HL-60/S4 treated with phorbol 12-myristate 13-acetate at 8.2 ng/mL for 4 days and 3 days (cell line): ENCODE measurements around the gene ARHGAP12.
"Not testable (repeated sequence)": the region's sequence is repeated elsewhere in the genome, so short reads cannot be mapped to it uniquely, and the experiment has no call there.

Experiments used
- in situ Hi-C: fragments of 300-500 bp; cut with MboI; formaldehyde crosslinking; loops from 2 replicates; pipeline ENCODE4 v1.15.0; 2022; ENCODE audit warnings: low sequenced_read_pairs

The ARHGAP12 gene

DNA sequence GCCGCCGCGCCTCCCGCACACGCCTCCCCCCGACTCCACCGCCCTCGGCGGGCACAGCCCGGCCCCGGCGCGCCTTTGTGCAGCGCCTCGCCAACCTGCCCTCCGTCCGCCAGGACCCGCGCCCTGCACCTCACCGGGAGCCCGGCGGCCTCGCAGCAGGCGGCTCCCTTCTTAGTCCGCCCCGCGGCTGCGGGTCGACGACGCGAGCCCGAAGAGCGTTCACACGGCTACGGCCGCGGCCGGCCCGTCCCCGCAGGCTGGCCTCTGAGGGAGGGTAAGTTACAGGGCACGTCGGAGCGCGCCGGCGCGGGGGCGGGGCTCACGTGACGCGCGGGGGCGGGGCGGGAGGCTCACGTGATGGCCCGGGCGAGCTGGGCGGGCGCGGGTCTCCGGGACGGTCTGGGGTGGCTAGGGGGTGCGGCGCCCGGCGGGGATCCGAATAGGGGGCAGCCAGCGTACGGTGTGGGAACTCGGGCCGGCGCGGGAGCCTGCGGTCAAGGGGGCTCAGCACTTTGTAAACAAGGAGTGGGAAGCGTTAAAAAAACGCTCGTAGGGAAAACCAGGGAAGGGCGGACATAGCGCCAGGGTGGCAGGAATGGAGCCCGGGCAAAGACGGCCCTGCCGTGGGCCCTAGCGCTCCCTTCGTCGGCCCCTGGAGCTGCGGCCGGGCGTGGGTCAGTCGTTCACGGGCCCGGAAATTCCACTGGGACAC, at the start of gene ARHGAP12:
Gene ARHGAP12 (minus strand): TSS at position 283 of the 712 bp plus-strand sequence. CDS start 19,976 bp downstream, outside the sequence.
- in situ Hi-C loops, result no loop called here

DNA sequence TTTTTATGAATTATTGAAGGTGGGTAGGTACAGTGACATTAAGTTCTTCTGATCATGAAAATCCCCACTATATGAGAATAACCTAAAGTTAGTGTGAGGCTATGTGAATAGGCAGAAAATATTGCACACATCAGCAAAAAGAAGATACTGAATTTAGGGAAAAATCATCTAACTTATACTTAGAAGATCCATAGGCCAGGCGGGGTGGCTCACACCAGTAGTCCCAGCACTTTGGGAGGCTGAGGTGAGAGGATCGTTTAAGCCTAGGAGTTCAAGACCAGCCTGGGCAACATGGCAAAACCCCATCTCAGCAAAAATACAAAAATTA, 49.5 kb upstream of the ARHGAP12 start:
- in situ Hi-C loops, result no loop called here

DNA sequence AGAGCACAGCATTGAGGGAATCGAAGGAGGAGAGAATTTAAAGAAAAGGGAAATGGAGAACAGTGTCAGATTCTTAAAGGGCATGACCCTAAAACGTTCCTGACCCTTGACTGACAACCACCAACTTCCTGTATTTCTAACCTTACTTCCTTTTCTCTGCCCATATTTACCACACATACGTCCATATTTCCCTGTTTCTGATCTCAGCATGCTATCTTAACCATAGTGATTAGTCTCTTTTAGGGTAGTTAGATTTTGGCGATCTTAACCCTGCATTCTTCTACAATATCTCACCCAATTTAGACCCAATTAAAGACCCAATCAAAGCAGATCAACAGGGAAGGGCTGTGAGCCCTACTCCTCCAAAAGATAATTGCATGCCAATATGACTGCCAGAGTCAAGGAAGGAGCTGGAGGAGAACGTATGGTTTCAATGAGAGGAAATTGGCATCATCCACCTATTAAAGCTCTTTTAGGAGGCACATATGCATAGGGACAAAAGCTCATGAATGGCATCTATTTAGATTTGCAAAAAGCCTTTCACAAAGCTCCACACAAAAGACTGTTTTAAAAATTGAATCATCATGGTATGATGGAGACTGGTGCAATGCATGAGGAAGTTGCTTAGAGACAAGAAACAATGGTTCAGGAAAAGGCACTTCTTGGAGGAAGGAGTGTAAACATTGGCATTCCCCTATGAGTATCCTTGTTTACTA, 49.0 kb upstream of the ARHGAP12 start:
- in situ Hi-C loops, result no loop called here

- in situ Hi-C loops, result no loop called here
Measured at GRCh38 chr10:31975157-31975765, 46.6 kb upstream of the ARHGAP12 start.

- in situ Hi-C loops, result no loop called here
Measured at GRCh38 chr10:31974434-31975124, 45.9 kb upstream of the ARHGAP12 start.

DNA sequence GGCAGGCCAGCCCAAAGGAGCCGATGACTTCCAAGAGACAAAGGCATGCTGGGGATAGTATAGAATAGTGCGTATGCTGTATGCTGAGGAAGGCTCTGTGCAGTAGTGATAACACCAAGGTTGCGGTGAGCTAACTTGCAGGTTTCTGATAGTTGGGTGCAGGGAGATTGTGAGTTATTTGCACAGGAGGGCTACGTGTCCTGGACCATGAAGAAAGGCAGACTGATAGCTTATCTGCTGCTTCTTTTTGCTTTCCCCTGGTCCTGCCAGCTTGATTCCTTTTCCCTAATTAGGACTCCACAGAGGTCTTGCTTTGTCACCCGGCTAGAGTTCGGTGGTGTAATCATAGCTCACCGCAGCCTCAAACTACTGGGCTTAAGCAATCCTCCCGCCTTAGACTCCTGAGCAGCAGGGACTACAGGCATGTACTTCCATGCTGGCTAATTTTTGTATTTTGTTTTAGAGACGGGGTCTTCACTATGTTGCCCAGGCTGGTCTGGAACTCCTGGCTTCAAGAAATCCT, 43.9 kb upstream of the ARHGAP12 start:
- in situ Hi-C loops, result no loop called here

- in situ Hi-C loops, result not testable (repeated sequence)
Measured at GRCh38 chr10:31969847-31970246, 41.2 kb upstream of the ARHGAP12 start.

DNA sequence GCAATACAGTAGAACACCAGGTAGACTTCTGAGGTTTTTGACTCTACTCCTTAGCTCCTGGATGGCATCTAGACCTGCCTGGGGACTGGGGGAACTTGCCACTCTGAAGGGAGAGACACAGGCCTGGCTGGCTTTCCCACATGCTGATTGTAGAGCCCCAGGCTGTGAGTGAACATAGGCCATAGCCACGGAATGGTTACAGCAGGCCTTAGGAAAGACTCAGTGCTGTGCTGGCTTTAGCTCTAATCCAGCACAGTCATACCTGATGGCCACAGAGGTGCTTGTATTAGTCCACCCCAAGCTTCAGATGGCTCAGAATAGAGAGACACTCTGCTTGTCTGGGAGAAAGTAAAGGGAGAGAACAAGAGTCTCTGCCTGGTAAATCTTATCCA, 35.0 kb upstream of the ARHGAP12 start:
- in situ Hi-C loops, result no loop called here

GRCh38 chr10:31962826-31963588, 34.4 kb upstream of the ARHGAP12 start:
- in situ Hi-C loops, result no loop called here

GRCh38 chr10:31961277-31962074, 32.8 kb upstream of the ARHGAP12 start:
- in situ Hi-C loops, result no loop called here

DNA sequence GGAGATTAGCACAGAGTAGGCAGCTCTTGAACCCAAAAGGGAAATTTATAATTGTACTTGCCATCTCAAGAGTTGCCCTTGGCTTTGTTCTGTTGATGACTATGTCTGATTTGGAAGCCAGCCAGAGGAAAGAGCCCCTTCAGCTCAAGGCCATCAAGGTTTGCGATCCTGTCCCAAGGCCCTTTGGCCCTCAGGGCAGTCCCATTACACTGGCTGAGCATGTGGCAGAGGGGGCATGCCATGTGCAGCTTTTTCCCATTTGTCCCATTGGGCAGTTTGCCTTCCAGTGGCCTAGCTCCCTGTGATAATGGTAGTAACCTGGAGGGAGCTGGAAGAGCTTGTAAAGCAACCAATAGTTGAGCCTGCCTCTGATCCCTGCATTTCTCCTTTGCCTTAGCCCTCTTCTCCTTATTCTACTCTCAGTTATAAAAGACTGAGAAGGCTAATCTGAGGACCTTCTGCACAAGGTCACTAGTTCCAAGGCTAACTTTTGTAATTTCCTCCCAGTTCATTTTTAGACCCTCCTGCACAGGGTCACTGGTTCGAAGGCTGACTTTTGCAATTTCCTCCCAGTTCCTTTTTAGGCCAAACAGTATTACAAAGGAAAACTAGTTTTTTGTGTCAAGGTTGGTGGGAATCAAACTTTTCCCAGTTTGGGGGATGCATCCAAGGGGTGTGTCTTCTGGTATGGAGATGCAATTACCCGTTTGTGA, 31.0 kb upstream of the ARHGAP12 start:
- in situ Hi-C loops, result no loop called here

GRCh38 chr10:31958856-31959255, 30.2 kb upstream of the ARHGAP12 start:
- in situ Hi-C loops, result no loop called here

GRCh38 chr10:31956200-31956946, 27.7 kb upstream of the ARHGAP12 start:
- in situ Hi-C loops, result no loop called here

GRCh38 chr10:31954410-31955191, 26.0 kb upstream of the ARHGAP12 start:
- in situ Hi-C loops, result no loop called here

DNA sequence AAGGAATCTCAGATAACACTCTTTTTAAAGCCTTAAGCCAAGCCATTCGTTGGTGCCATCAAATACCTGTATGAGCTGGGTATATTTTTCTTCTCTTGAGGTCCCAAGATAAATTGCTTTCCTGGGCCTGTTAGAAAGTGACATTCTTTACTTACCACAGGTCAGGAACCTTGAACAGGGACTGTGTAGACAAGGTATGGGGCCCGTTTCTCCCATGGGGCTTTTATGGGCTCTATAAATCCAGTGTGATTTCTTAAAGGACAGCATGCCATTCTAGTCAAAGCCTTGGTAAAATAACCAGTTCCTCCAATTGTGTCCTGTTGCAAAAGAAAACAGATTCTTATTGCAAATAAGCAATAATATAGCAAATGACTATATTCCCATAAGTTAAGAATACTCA, 24.8 kb upstream of the ARHGAP12 start:
- in situ Hi-C loops, result no loop called here

DNA sequence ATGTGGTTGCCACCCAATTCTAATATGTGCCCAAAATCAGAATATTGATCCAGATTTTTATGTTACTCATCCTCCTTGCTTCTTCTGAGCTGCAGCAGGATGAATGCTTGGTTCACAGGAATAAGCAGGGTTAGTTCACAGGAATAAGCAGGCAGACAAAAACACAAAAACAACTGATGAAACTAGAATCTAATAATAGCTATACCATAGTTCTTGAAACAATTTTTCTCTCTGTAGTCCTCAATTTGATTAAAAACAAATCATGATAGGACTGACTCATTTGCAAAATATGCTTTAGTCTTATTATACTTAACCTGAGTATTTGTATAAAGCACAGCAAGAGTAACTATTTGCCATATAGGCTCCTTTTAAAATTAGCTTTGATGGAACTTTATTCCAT, 24.4 kb upstream of the ARHGAP12 start:
- in situ Hi-C loops, result no loop called here

DNA sequence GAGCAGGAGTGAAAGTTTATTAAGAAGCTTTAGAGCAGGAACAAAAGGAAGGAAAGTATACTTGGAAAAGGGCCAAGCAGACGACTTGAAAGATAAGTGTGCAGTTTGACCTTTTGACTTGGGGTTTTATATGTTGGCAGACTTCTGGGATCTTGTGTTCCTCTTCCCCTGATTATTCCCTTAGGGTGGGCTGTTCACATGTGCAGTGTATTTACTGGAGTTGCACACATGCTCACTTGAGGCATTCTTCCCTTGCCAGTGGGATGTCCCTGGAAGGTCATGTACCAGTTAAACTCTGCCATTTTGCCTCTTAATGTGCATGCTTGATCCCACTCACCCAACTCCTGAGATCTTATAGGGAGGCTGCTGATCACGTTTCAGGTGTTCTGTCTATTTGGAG, 23.4 kb upstream of the ARHGAP12 start:
- in situ Hi-C loops, result no loop called here

DNA sequence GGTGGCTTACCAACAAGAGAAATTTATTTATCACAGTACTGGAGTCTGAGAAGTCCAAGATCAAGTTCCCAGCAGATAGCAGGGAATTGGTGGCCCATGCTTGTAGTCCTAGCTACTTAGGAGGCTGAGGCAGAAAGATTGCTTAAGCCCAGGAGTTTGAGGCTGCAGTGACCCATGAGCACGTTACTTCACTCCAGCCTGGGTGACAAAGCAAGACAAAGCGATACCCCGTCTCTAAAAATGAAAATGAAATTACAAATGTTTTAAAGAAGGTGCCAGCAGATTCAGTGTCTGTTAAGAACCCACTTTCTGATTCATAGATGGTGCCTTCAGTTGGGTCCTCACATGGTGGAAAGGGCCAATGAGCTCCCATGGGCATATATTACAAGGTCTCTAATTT, 20.6 kb upstream of the ARHGAP12 start:
- in situ Hi-C loops, result no loop called here
